GM12875 (cell line): ENCODE data around the gene TULP4.
"Not testable (repeated sequence)": the region's sequence is repeated elsewhere in the genome, so short reads cannot be mapped to it uniquely, and the experiment has no call there.

Source experiments
- H3K4me3 ChIP-seq: one replicate; pipeline ENCODE4 v1.5.1; 2011; ENCODE audit warnings: low read depth, low read length, control low read depth
- CTCF ChIP-seq: IDR thresholded peaks from 2 replicates; pipeline ENCODE4 v1.5.1; 2011; ENCODE audit warnings: low read depth, mild to moderate bottlenecking, control low read depth, inconsistent platforms, low read length, moderate library complexity, borderline replicate concordance; ENCODE audit not compliant: insufficient read depth

The TULP4 gene

GRCh38 chr6:158330016-158330415, 17.8 kb downstream of the TULP4 start:
- TF ChIP-seq CTCF, result no peak
- no peak overlapping the region for H3K4me3 ChIP-seq

DNA sequence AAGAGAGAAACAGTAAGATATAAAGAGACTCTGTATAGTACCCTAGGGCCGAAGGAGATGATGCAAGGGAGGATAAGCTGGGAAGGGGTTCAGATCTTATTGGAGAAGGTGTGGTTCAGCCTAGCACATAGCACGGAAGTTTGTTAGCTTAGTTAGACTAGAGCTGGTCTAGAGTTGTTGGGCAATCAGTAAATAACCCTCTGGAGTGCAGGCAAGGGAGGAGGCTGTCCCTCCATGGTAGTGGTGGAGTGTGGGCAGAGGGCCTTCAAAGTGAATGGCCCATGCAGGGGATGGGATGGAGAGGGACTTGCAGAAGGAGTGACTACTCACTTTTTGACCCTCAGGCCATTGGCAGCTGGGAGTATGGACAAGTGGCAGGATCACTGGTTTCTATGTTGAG, 20.0 kb downstream of the TULP4 start:
- no peak for TF ChIP-seq CTCF

GRCh38 chr6:158333094-158333493, 20.8 kb downstream of the TULP4 start:
- no peak overlapping the region for H3K4me3 ChIP-seq
- TF ChIP-seq CTCF, result no peak

More for the DNA sequence above, 20.0 kb downstream of the TULP4 start:
- no peak overlapping the region for H3K4me3 ChIP-seq

DNA sequence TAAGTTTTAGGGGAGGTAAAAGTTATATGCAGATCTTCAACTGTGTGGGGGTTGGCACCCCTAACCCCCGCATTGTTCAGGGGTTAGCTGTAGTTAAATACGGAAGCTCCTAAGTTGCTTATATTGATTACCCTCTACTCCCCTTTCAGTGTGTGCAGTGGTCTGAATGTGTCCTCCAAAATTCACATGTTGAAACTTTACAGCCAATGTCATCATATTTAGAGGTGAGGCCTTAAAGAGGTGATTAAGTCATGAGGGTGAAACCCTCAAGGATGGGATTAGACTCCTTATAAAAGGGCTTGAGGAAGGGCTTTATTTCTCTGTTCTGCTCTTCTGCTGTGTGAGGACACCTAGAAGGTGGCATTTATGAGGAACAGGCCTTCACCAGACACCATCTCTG, 22.3 kb downstream of the TULP4 start:
- no peak overlapping the region for H3K4me3 ChIP-seq
- TF ChIP-seq CTCF, result no peak

GRCh38 chr6:158337332-158337731, 25.1 kb downstream of the TULP4 start:
- no peak for TF ChIP-seq CTCF
- H3K4me3 ChIP-seq, result no peak overlapping the region

DNA sequence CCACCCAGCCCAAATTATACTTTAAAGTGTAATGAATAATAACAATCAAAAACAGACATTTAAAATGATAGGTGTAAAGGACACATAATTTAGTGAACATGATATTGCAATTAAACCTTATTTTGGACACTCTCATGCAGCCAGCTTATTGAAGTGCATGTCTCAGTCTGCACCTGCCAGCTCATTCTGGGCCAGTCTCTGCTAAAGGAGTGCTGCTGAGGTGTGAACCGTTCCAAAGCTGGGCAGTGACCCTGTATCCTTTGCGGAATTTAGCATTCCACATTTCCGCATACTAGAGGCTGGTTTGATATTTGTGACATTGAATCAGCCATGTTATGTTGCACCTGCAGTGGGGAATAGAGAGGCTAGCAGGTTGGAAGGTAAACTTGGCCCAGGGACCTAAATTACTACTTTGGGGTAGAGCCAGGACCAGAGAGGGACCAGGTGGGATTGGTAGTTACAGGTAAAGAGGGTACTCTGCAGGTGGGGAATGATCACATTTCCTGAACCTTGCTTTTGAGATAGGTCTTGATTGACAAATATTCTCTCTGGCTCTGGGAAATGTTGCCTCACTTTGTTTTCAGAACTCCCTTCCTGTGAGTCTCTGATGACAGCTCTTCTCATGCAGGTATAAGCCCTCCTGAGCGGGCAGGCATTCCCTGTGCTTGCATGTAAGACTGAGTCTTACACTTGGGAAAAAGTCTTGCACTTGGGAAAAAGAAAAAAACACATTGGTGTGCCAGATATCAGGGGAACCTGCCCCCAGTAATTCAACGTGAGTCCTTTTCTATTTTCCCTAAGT, 26.2 kb downstream of the TULP4 start:
- no peak overlapping the region for H3K4me3 ChIP-seq

DNA sequence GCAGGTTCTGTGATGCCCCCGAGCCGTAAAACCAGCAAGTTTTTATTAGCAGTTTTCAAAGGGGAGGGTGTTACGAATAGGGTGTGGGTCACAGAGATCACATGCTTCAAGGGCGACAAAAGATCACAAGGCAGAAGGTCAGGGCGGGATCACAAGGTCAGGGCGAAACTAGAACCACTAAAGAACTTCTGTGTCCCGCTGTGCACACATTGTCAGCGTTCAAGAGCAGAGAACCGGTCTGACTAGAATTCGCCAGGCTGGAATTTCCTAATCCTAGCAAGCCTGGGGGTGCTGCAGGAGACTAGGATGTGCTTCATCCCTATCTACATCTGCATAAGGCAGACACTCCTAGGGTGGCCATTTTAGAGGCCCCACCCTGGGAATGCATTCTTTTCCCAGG, 26.9 kb downstream of the TULP4 start:
- H3K4me3 ChIP-seq, result not testable (repeated sequence)

More for the DNA sequence above, 26.2 kb downstream of the TULP4 start:
- TF ChIP-seq CTCF, result no peak
